Measurements from ENCODE around the gene RYK. TPM values are rescaled to one million over a fixed set of nuclear protein-coding genes. Genes with fewer than 3 reads are reported as not detected.

The RYK gene
- total RNA-seq, 6 experiments from 2014 or later = 46.0 to 54.2 (median 49.9) TPM

DNA sequence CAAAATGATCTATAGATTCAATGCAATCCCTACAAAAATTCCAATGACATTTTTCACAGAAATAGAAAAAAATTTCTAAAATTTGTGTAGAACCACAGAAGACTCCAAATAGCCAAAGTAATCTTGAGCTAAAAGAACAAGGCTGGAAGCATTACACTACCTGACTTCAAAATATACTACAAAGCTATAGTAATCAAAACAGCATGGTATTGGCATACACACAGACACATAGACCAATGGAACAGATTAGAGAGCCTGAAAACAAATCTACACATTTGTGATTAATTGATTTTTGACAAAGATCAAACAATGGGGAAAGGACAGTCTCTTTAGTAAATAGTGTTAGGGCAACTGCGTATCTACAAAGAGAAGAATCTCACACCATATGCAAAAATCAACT is 45.3 kb upstream of the RYK start:
- no peak for DNase-seq
- no peak overlapping the region for H3K27ac Mint-ChIP-seq
- peaks cover 19% of the 10 kb centered on the region for H3K4me1 Mint-ChIP-seq (ENCODE audit: low read depth)
- H3K9me3 Mint-ChIP-seq = no peaks in the 10 kb centered on the region
- no peaks in the 10 kb centered on the region; the same call in 1 of the 2 replicates for H3K27me3 Mint-ChIP-seq (ENCODE audit: insufficient read depth)
- H3K36me3 Mint-ChIP-seq (ENCODE audit: low read depth) = no peaks in the 10 kb centered on the region
- no peak for TF ChIP-seq CTCF (IDR thresholded peaks at IDR 0.05)
- no peak overlapping the region for H3K4me3 Mint-ChIP-seq

GRCh38 chr3:134294302-134295280 is 43.9 kb upstream of the RYK start:
- no peak overlapping the region for H3K27ac Mint-ChIP-seq
- no peaks in the 10 kb centered on the region; the same call in 1 of the 2 replicates for H3K27me3 Mint-ChIP-seq (ENCODE audit: insufficient read depth)
- DNase-seq = no peak
- H3K9me3 Mint-ChIP-seq = no peaks in the 10 kb centered on the region
- H3K4me3 Mint-ChIP-seq = no peak overlapping the region
- peaks cover 14% of the 10 kb centered on the region for H3K4me1 Mint-ChIP-seq (ENCODE audit: low read depth)
- no peak for TF ChIP-seq CTCF (IDR thresholded peaks at IDR 0.05)
- H3K36me3 Mint-ChIP-seq (ENCODE audit: low read depth) = no peaks in the 10 kb centered on the region

DNA sequence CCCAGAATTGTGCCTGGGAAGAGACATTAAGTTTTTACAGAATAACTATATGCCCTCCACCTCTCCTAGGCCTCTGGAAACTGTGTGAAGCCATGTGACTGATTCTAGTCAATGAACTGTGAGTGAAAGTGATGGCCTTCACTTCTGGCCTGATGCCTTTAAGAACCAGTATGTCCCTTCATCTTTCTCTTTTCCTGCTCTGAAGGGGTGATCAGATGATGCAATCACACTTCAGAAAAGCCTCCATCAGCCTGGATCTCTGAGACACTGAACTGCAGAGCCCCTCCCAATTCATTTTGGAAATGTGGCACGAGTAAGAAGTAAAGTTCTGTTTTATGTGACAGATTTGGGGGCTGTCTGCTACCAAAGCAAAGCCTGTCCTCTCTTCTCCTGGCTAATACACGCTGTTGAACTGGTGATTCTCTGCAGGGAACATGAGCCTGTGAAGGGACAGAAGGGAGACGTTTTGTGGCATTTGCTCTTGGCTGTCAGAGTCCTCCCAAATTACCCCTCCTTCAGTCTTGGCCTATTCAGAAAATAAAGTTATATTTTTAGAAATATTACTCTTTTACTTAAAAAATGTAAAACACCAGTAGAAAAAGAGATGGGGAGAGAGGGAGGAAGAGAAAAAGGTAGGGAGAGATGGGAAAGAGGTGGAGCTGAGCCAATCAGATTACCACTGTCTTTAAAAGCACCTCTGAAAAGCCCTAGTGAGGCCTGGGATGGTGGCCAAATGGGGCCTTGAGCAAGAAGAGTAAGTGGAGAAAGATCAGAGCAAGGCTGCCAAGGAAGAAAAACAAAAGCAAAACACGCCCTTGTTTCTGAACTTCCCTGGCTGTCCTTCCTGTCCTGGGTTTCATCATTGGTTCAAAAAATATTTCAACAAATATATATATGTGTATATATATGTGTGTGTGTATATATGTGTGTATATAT is 40.9 kb upstream of the RYK start:
- H3K27ac Mint-ChIP-seq = no peak overlapping the region
- H3K27me3 Mint-ChIP-seq (ENCODE audit: insufficient read depth) = peaks cover 2% of the 10 kb centered on the region
- H3K4me3 Mint-ChIP-seq = no peak overlapping the region
- TF ChIP-seq CTCF (IDR thresholded peaks at IDR 0.05) = no peak
- no peaks in the 10 kb centered on the region for H3K36me3 Mint-ChIP-seq (ENCODE audit: low read depth)
- no peaks in the 10 kb centered on the region for H3K9me3 Mint-ChIP-seq
- DNase-seq = peak; percentile 65
- H3K4me1 Mint-ChIP-seq (ENCODE audit: low read depth) = peaks cover 8% of the 10 kb centered on the region; the same call in 1 of the 2 replicates

DNA sequence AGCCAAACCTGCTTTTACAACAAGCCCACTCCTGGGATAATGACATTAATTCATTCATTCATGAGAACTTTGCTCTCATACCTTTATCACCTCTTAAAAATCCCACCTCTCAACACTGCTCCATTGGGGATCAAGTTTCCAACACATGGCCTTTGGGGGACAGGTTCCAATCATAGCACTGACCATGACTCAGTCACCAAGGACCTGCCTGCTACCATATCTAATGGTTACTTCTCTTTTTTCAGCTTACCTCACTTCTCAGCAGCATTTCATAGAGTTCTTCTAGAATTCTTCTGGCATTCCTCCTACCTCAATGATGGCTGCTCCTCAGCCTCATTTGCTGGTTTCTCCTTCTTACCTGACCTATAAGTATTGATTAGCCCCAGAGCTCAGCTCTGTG is 36.9 kb upstream of the RYK start:
- H3K27me3 Mint-ChIP-seq (ENCODE audit: insufficient read depth) = peaks cover 2% of the 10 kb centered on the region
- no peaks in the 10 kb centered on the region for H3K9me3 Mint-ChIP-seq

More for the DNA sequence above, 36.9 kb upstream of the RYK start:
- no peak for TF ChIP-seq CTCF (IDR thresholded peaks at IDR 0.05)
- no peak for DNase-seq
- H3K4me1 Mint-ChIP-seq (ENCODE audit: low read depth) = peaks cover 8% of the 10 kb centered on the region; the same call in 1 of the 2 replicates
- H3K4me3 Mint-ChIP-seq = no peak overlapping the region
- H3K27ac Mint-ChIP-seq = no peak overlapping the region
- H3K36me3 Mint-ChIP-seq (ENCODE audit: low read depth) = no peaks in the 10 kb centered on the region
